Cardiac muscle cell (in vitro differentiated cells and primary cell): ENCODE measurements around the gene VWA2. TPM values are rescaled to one million over a fixed set of nuclear protein-coding genes. Genes with fewer than 3 reads are reported as not detected.

ENCODE experiments used
- DNase-seq, 2 donors: peaks; one replicate each; pipeline versions ENCODE4 v3.0.0 to v3.0.0-alpha.2; 2010 to 2017; ENCODE audit warnings: low read depth in 1 of 2, low spot score in 1 of 2
- H3K27ac ChIP-seq: fragments of 200-600 bp; sonication (generic); 2 replicates; pipeline ENCODE4 v1.5.1; 2016
- H3K27me3 ChIP-seq: fragments of 200-600 bp; sonication (generic); 2 replicates; pipeline ENCODE4 v1.6.0; 2016; ENCODE audit warnings: control low read depth
- H3K36me3 ChIP-seq: fragments of 200-600 bp; sonication (generic); 2 replicates; pipeline ENCODE4 v1.5.1; 2016; ENCODE audit warnings: control low read depth
- H3K4me1 ChIP-seq: fragments of 200-600 bp; sonication (generic); 2 replicates; pipeline ENCODE4 v1.8.1; 2017; ENCODE audit warnings: low read depth, mild to moderate bottlenecking, mixed run types
- H3K4me3 ChIP-seq: fragments of 200-600 bp; sonication (generic); 2 replicates; pipeline ENCODE4 v1.5.1; 2016; ENCODE audit warnings: mild to moderate bottlenecking
- H3K9me3 ChIP-seq: fragments of 200-600 bp; sonication (generic); 2 replicates; pipeline ENCODE4 v1.5.1; 2017; ENCODE audit warnings: low read depth, mild to moderate bottlenecking, control low read depth
- CTCF ChIP-seq: IDR thresholded peaks from 2 replicates; pipeline ENCODE4 v1.5.1; 2012; ENCODE audit warnings: low read depth, mild to moderate bottlenecking, low read length
- polyA plus RNA-seq: library from polyadenylated mRNA; unstranded; fragments of >200 nt; fragmentation: Nextera tagmentation; extraction: Ambion mirVana; gene quantifications from 2 replicates; pipeline ENCODE4 v1.2.1, GENCODE V29; 2016
- total RNA-seq: library from RNA; depleted of rRNA; stranded (reverse); fragments of >200 nt; gene quantifications from 2 replicates; pipeline ENCODE4 v1.2.3, GENCODE V29; 2016

The VWA2 gene
- total and polyA plus RNA-seq, 2 experiments from 2014 or later, result not detected

- H3K27me3 ChIP-seq, result no peaks in the 10 kb centered on the region
- DNase-seq, result peak in 1 of 2 donors; percentile 10
- no peak overlapping the region for H3K27ac ChIP-seq
- no peaks in the 10 kb centered on the region for H3K4me1 ChIP-seq
- H3K9me3 ChIP-seq, result no peaks in the 10 kb centered on the region
- no peaks in the 10 kb centered on the region for H3K36me3 ChIP-seq
- no peak for TF ChIP-seq CTCF
- no peak overlapping the region for H3K4me3 ChIP-seq
Measured at GRCh38 chr10:114265392-114266053, 26.5 kb downstream of the VWA2 start.

GRCh38 chr10:114266521-114266920 lies 27.5 kb downstream of the VWA2 start:
- Histone ChIP-seq H3K27ac (no peak overlapping the region), H3K27me3 (no peaks in the 10 kb centered on the region), H3K4me1 (no peaks in the 10 kb centered on the region), H3K4me3 (no peak overlapping the region), H3K9me3 (no peaks in the 10 kb centered on the region), H3K36me3 (no peaks in the 10 kb centered on the region)
- DNase-seq, result peak in 1 of 2 donors; percentile 75
- no peak for TF ChIP-seq CTCF

- H3K9me3 ChIP-seq, result no peaks in the 10 kb centered on the region
- no peak overlapping the region for H3K4me3 ChIP-seq
- TF ChIP-seq CTCF, result no peak
- H3K27ac ChIP-seq, result no peak overlapping the region
- H3K36me3 ChIP-seq, result no peaks in the 10 kb centered on the region
- H3K27me3 ChIP-seq, result no peaks in the 10 kb centered on the region
- peak in 1 of 2 donors; percentile 44 for DNase-seq
- H3K4me1 ChIP-seq, result no peaks in the 10 kb centered on the region
Measured at GRCh38 chr10:114271075-114271778, 32.2 kb downstream of the VWA2 start.

GRCh38 chr10:114271779-114272167 lies 32.7 kb downstream of the VWA2 start:
- DNase-seq, result peak in 1 of 2 donors; percentile 93
- no peak for TF ChIP-seq CTCF
- Histone ChIP-seq H3K36me3 (no peaks in the 10 kb centered on the region), H3K9me3 (no peaks in the 10 kb centered on the region), H3K4me1 (no peaks in the 10 kb centered on the region), H3K27ac (no peak overlapping the region), H3K27me3 (no peaks in the 10 kb centered on the region), H3K4me3 (no peak overlapping the region)

GRCh38 chr10:114272696-114273095 lies 33.6 kb downstream of the VWA2 start:
- Histone ChIP-seq H3K27me3 (no peaks in the 10 kb centered on the region), H3K36me3 (no peaks in the 10 kb centered on the region), H3K27ac (no peak overlapping the region), H3K4me3 (no peak overlapping the region), H3K9me3 (no peaks in the 10 kb centered on the region), H3K4me1 (no peaks in the 10 kb centered on the region)
- no peak for DNase-seq
- TF ChIP-seq CTCF, result no peak
